Loucy (cell line): ENCODE measurements around the gene SLC12A4.

ENCODE experiments used
- EZH2phosphoT487 ChIP-seq: fragments of 200-600 bp; IDR thresholded peaks from 2 replicates; pipeline ENCODE4 v1.6.1; 2018; ENCODE audit warnings: antibody characterized with exemption, mild to moderate bottlenecking, moderate library complexity, borderline replicate concordance
- TF ChIP-seq, protein P1 (sequence below): fragments of 200-600 bp; sonication (generic); conservative IDR thresholded peaks from 2 replicates; pipeline ENCODE4 v1.5.1; 2014; ENCODE audit warnings: mild to moderate bottlenecking, antibody characterized with exemption, low read length

DNA sequence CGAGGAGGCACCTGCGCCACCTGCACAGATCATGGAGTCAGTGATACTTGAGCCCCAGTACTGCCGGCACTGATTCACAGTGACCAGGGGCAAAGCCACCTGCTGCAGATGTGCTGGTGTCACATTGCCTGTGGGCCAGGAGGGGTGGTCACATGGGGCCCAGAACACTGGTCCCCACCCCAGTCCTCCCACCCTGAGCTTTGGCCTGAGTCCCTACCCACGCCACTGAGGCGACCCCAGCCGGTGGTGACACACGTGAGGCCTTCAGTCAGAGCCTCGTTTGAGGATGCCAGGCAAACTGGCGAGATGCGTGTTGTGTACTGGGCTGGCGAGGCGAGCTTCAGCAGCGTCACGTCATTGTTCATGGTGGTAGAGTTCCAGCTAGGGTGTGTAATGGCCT is 38.2 kb downstream of the SLC12A4 start:
- TF ChIP-seq, protein P1, sequence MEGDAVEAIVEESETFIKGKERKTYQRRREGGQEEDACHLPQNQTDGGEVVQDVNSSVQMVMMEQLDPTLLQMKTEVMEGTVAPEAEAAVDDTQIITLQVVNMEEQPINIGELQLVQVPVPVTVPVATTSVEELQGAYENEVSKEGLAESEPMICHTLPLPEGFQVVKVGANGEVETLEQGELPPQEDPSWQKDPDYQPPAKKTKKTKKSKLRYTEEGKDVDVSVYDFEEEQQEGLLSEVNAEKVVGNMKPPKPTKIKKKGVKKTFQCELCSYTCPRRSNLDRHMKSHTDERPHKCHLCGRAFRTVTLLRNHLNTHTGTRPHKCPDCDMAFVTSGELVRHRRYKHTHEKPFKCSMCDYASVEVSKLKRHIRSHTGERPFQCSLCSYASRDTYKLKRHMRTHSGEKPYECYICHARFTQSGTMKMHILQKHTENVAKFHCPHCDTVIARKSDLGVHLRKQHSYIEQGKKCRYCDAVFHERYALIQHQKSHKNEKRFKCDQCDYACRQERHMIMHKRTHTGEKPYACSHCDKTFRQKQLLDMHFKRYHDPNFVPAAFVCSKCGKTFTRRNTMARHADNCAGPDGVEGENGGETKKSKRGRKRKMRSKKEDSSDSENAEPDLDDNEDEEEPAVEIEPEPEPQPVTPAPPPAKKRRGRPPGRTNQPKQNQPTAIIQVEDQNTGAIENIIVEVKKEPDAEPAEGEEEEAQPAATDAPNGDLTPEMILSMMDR = no peak
- no peak for TF ChIP-seq EZH2phosphoT487
